ENCODE data around the gene SKIC2. TPM values are rescaled to one million over a fixed set of nuclear protein-coding genes. Genes with fewer than 3 reads are reported as not detected.

The SKIC2 gene
- total RNA-seq, 1 experiment from 2014 or later, result 22.9 TPM

DNA sequence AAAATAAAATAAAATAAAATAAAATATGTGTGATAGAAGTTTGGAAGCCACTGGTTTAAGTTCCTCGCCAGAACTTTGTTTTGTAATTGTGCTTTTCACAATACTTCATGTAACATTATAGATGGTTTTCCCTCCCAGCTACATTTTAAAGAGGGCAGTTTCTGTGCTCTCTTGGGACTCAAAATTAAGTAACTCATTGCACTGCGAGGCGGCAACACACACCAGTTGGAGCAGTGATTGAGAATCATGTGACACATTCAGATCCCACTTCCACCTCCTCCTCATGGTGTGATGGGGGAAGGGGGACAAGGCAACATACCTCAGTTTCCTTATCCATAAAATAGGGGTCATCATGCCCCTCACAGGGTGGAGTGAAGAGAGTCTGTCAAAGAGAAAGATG, 24.0 kb upstream of the SKIC2 start:
- H3K36me3 ChIP-seq, result no peaks in the 10 kb centered on the region
- no peaks in the 10 kb centered on the region for H3K27me3 ChIP-seq
- no peaks in the 10 kb centered on the region for H3K9me3 ChIP-seq
- no peak for DNase-seq
- no peak overlapping the region for H3K4me3 ChIP-seq

DNA sequence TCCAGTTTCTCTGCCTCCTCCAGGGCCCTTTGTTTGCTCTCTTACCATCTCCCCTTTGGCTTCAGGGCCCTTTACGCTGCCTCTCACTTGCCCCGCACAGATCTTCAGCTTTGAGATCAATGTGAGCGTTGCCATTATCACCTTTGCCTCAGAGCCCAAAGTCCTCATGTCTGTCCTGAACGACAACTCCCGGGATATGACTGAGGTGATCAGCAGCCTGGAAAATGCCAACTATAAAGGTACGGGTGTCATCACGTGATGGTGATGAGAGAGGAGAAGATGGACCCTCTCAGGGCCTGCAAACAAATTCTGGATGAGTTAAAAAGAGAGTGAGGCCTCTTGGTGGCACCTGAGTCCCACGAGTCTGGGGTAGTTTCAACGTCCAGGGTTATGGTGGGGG, 23.2 kb upstream of the SKIC2 start:
- Histone ChIP-seq H3K36me3 (no peaks in the 10 kb centered on the region), H3K9me3 (no peaks in the 10 kb centered on the region), H3K4me3 (no peak overlapping the region), H3K27me3 (no peaks in the 10 kb centered on the region)
- DNase-seq, result no peak

DNA sequence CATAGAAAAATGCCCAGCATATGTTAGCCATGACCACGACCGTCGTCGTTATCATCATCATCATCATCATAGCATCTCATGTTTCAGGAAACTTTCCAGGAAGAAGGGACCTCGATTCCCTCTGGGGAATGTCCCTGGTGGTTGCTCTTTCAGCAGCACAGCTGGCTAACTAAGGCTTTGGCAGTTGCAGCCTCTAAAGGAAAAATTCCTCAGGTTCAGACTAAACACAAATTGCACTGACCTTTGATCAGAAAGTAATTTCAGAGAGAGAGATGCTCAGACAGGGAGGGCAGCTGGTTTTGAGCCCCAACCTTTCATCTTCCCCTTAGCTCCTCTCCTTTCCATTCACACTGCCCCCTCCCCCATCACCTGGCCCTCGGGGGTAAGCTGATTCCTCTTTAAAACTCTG, 18.7 kb upstream of the SKIC2 start:
- Histone ChIP-seq H3K9me3 (no peaks in the 10 kb centered on the region), H3K36me3 (no peaks in the 10 kb centered on the region), H3K27me3 (no peaks in the 10 kb centered on the region), H3K4me3 (no peak overlapping the region)
- DNase-seq, result no peak

DNA sequence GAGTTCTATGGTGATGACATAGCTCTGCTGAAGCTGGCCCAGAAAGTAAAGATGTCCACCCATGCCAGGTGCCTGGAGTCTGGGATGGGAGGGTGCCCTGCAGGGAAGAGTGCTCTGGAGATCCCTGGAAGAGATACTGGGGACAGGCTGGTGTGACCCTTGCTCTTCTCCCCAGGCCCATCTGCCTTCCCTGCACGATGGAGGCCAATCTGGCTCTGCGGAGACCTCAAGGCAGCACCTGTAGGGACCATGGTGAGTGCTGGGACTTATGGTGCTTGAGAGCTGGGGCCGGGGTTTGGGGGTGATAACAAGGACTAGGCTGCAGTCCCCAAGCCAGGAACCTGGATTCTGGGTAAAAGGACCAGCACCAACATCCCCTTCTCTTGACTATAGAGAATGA, 15.2 kb upstream of the SKIC2 start:
- Histone ChIP-seq H3K36me3 (no peaks in the 10 kb centered on the region), H3K4me3 (no peak overlapping the region), H3K9me3 (no peaks in the 10 kb centered on the region), H3K27me3 (no peaks in the 10 kb centered on the region)
- DNase-seq, result no peak

DNA sequence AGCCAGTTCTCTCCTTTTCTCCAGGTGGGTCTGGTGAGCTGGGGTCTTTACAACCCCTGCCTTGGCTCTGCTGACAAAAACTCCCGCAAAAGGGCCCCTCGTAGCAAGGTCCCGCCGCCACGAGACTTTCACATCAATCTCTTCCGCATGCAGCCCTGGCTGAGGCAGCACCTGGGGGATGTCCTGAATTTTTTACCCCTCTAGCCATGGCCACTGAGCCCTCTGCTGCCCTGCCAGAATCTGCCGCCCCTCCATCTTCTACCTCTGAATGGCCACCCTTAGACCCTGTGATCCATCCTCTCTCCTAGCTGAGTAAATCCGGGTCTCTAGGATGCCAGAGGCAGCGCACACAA, 13.8 kb upstream of the SKIC2 start:
- Histone ChIP-seq H3K36me3 (no peaks in the 10 kb centered on the region), H3K4me3 (peak overlapping the region; percentile 38; the same call in 1 of the 2 replicates), H3K9me3 (no peaks in the 10 kb centered on the region), H3K27me3 (no peaks in the 10 kb centered on the region)
- no peak for DNase-seq

DNA sequence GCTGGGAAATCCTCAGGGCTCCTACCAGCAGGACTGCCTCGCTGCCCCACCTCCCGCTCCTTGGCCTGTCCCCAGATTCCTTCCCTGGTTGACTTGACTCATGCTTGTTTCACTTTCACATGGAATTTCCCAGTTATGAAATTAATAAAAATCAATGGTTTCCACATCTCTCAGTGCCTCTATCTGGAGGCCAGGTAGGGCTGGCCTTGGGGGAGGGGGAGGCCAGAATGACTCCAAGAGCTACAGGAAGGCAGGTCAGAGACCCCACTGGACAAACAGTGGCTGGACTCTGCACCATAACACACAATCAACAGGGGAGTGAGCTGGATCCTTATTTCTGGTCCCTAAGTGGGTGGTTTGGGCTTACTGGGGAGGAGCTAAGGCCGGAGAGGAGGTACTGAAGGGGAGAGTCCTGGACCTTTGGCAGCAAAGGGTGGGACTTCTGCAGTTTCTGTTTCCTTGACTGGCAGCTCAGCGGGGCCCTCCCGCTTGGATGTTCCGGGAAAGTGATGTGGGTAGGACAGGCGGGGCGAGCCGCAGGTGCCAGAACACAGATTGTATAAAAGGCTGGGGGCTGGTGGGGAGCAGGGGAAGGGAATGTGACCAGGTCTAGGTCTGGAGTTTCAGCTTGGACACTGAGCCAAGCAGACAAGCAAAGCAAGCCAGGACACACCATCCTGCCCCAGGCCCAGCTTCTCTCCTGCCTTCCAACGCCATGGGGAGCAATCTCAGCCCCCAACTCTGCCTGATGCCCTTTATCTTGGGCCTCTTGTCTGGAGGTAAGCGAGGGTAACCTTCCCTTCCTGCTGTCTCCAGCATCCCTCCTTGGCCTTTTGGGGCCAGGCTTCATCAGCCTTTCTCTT, 13.2 kb upstream of the SKIC2 start, which contains the start of gene CFB:
CFB (plus strand) TSS at position 589 of the 863 bp plus-strand sequence; CDS start at position 716, 127 bp downstream.
- peak within 1 kb of the TSS; percentile 38 for H3K4me3 ChIP-seq
- H3K36me3 ChIP-seq, result no peaks in the 10 kb centered on the region
- DNase-seq, result peak; percentile 89
- H3K27me3 ChIP-seq, result no peaks in the 10 kb centered on the region
- H3K9me3 ChIP-seq, result no peaks in the 10 kb centered on the region

DNA sequence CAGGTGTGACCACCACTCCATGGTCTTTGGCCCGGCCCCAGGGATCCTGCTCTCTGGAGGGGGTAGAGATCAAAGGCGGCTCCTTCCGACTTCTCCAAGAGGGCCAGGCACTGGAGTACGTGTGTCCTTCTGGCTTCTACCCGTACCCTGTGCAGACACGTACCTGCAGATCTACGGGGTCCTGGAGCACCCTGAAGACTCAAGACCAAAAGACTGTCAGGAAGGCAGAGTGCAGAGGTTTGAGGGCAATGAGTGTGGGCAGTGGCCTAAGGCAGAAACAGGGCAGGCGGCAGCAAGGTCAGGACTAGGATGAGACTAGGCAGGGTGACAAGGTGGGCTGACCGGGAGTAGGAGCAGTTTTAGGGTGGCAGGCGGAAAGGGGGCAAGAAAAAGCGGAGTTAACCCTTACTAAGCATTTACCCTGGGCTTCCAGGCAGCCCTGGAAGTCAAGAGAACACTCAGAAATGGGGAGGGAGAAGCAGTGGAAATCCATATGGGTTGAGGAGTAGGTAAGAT, 12.5 kb upstream of the SKIC2 start:
- no peaks in the 10 kb centered on the region for H3K9me3 ChIP-seq
- H3K36me3 ChIP-seq, result peaks cover 2% of the 10 kb centered on the region; the same call in 1 of the 2 replicates
- no peak overlapping the region for H3K4me3 ChIP-seq
- no peak for DNase-seq
- no peaks in the 10 kb centered on the region for H3K27me3 ChIP-seq

DNA sequence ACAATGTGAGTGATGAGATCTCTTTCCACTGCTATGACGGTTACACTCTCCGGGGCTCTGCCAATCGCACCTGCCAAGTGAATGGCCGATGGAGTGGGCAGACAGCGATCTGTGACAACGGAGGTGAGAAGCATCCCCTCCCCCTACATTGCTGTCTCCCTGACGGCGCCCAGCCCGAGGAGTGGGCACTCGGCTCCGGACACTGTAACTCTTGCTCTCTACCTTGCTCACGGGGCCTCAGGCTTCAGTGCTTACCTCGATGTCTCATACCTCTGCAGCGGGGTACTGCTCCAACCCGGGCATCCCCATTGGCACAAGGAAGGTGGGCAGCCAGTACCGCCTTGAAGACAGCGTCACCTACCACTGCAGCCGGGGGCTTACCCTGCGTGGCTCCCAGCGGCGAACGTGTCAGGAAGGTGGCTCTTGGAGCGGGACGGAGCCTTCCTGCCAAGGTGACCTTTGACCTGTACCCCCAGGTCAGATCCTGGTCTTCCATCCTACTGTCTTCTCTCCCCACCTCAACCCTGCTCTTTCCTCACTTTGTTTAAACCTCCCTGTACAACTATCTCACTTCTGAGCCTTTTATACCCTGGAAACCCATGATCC, 11.8 kb upstream of the SKIC2 start:
- DNase-seq, result no peak
- H3K4me3 ChIP-seq, result no peak overlapping the region
- no peaks in the 10 kb centered on the region for H3K27me3 ChIP-seq
- no peaks in the 10 kb centered on the region for H3K9me3 ChIP-seq
- peaks cover 9% of the 10 kb centered on the region for H3K36me3 ChIP-seq

DNA sequence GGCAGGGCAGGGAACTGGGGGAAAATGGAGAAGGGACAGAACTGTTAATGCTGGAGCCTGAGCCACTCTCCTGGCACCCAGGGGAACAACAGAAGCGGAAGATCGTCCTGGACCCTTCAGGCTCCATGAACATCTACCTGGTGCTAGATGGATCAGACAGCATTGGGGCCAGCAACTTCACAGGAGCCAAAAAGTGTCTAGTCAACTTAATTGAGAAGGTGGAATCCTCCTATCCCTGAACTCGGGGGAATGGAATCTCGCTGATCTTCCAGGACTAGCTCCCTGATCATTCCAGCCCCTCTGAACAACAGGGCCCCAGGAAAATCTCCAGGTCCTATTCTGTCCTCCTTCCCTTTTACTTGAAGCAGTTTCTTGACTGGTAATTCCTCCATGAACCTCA, 11.1 kb upstream of the SKIC2 start:
- DNase-seq, result no peak
- H3K27me3 ChIP-seq, result no peaks in the 10 kb centered on the region
- H3K4me3 ChIP-seq, result no peak overlapping the region
- no peaks in the 10 kb centered on the region for H3K9me3 ChIP-seq
- H3K36me3 ChIP-seq, result peaks cover 13% of the 10 kb centered on the region

DNA sequence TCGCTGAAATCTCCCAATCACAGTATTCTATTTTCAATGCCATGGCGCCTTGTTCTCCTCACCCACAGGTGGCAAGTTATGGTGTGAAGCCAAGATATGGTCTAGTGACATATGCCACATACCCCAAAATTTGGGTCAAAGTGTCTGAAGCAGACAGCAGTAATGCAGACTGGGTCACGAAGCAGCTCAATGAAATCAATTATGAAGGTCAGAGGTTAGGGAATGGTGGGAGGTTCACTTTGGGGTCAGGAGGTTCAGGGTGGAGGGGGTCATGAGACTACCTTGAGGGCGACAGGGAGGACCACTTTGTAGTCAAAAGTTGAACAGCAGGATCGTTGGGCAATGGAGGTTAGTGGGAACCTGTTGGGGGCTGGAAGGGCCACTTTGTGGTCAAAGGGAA, 10.7 kb upstream of the SKIC2 start:
- DNase-seq, result no peak
- Histone ChIP-seq H3K4me3 (no peak overlapping the region), H3K9me3 (no peaks in the 10 kb centered on the region), H3K27me3 (no peaks in the 10 kb centered on the region), H3K36me3 (peaks cover 14% of the 10 kb centered on the region)

DNA sequence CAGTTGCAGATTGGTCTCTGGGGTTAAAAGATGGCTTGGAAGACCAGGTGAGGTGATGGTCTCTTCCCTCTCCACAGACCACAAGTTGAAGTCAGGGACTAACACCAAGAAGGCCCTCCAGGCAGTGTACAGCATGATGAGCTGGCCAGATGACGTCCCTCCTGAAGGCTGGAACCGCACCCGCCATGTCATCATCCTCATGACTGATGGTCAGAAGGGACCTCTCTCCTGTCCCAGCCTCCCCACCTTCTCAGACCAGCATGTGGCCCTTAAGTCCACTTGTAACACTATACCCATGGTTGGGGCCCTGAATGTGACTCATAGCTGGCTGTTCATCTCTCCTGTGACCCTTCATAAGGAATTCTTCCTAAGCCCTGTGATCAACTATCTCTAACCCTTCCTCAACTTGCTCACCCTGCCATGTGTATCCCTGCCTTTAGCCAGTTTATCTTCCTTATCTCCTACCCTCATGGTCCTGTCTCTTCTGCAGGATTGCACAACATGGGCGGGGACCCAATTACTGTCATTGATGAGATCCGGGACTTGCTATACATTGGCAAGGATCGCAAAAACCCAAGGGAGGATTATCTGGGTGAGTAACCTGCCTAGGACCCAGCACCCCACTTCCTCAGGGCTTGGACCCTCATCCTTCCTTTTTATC, 10.1 kb upstream of the SKIC2 start:
- peak; percentile 21 for DNase-seq
- peaks cover 14% of the 10 kb centered on the region for H3K36me3 ChIP-seq
- H3K4me3 ChIP-seq, result no peak overlapping the region
- no peaks in the 10 kb centered on the region for H3K9me3 ChIP-seq
- H3K27me3 ChIP-seq, result no peaks in the 10 kb centered on the region

DNA sequence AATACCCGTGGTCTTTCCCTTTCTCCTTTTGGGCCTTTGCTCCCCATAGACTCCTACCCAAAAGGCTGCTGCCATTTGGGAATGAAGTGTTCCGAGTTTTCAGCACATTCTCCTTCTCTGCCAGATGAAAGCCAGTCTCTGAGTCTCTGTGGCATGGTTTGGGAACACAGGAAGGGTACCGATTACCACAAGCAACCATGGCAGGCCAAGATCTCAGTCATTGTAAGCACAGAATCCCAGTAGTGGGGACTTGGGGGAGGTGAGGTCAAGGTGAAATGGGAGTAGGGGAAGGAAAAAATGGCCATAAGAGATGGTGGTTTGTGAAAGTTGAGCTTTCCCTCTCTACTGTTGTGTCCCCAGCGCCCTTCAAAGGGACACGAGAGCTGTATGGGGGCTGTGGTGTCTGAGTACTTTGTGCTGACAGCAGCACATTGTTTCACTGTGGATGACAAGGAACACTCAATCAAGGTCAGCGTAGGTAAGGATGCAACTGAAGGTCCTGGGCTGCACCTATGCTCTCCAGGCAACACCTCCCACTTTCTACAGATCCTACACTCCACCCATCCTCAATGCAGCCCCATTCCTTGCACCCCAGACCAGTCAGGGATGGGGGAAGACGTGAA, 8.9 kb upstream of the SKIC2 start:
- Histone ChIP-seq H3K36me3 (peaks cover 14% of the 10 kb centered on the region), H3K27me3 (no peaks in the 10 kb centered on the region), H3K4me3 (no peak overlapping the region), H3K9me3 (no peaks in the 10 kb centered on the region)
- no peak for DNase-seq

DNA sequence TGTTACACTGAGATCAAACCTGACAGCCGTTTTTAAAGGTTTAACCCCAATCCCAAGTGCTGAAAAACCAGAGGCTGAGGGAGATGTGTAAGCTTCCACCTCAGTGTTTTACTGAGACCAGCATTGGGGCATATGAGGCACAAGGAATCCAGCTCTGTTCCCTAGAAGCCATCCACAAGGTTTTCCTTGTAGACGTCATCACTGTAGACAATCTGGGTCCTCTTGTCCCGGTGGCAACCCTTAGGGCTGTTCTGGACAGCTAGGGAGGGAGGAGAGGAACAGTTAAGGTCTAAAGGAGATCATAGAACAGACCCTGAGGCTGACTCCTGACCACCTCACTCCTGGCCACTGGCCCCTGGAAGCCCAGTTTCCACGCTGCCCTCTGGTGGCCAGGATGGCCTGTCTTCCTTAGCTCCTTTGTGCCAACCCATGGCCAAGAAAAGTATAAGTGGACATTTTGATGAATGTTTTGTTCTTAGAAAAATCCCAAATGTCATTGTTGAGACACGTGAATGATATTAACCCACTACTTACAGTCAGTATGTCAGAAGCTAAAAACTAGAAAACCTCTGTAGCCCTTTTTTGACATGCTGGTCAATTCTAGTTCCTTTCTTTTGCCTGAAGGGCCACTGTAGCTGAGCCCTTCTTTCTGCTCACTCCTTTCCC, 6.7 kb upstream of the SKIC2 start:
- Histone ChIP-seq H3K4me3 (no peak overlapping the region), H3K9me3 (no peaks in the 10 kb centered on the region), H3K27me3 (no peaks in the 10 kb centered on the region), H3K36me3 (peaks cover 27% of the 10 kb centered on the region)
- peak; percentile 44 for DNase-seq

DNA sequence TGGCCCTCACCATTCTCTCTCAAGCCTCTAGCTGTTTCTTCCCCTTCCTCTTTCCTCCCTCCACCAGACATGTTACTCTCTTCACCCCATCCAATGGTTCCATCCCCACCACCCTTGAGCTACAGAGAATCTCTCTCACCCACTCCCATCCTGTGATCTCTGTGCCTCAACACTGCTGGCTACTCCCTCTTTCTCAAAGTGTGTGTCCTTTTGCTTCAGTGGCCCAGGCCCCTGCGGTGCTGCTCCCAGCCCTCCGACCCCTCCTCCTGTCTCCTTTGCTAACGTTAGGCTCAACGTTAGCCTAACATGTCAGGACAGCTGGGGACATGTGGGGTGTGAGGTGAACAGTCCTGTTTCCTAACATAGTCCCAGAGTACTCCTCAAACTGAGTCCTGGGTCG, 6.1 kb upstream of the SKIC2 start:
- H3K36me3 ChIP-seq, result peaks cover 29% of the 10 kb centered on the region
- no peak for DNase-seq
- H3K4me3 ChIP-seq, result no peak overlapping the region
- no peaks in the 10 kb centered on the region for H3K9me3 ChIP-seq
- H3K27me3 ChIP-seq, result no peaks in the 10 kb centered on the region

DNA sequence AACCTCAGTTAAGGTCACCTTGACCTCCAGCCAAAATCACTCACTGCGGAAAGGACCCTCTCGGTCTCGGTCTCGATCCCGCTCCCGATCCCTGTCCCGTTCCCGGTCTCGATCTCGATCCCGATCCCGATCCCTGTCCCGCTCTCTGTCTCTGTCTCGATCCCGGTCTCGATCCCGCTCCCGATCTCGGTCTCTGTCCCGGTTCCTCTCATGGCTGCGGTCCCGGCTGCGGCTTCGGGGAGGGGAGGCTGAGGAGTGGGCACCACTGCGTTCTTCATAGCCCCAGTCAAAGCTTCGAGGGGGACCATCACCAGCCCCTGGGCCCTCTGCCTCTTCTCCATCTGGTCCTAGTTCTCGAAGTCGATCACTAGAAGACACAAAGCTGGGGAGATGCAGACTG, 4.5 kb upstream of the SKIC2 start:
- H3K27me3 ChIP-seq, result no peaks in the 10 kb centered on the region
- no peaks in the 10 kb centered on the region for H3K9me3 ChIP-seq
- no peak overlapping the region for H3K4me3 ChIP-seq
- H3K36me3 ChIP-seq, result peaks cover 29% of the 10 kb centered on the region
- no peak for DNase-seq

DNA sequence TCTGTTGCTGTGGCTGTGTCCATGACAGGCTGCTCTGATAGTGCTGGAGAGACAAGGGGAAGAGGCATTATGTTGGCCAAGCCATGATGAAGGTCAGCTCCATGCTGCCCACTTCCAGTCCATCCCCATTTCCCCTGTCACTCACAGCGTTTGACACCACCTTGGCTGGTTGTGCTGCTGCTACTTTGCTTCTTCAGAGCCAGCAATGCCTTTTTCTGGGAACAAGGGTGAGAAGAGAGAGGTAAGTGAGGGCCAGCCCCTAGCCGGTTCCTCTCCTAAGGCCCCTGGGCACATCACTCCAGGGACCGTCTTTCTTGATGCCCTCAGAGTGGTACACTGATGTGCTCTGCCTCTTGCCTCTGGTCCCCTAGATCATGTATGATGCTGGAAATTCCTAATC, 2.2 kb upstream of the SKIC2 start:
- Histone ChIP-seq H3K36me3 (peaks cover 32% of the 10 kb centered on the region), H3K9me3 (no peaks in the 10 kb centered on the region), H3K4me3 (no peak overlapping the region), H3K27me3 (no peaks in the 10 kb centered on the region)
- no peak for DNase-seq

DNA sequence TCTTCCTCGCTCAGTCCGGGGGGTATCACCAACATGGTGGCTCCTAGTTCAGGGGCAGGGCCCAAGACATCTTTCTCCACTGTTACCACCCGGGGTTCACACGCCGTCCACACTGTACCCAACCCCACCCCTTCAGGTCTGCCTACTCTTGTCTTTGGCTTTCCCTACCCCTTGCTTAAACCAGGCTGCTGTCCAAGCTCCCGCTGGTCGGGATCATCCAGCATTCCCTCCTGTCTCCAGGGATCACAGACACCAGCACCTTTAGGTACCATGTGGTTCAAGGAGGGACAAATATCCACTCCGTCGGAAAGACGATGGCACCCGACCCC, 599 bp upstream of the SKIC2 start:
- H3K27me3 ChIP-seq, result no peaks in the 10 kb centered on the region
- H3K4me3 ChIP-seq, result peak overlapping the region; percentile 97
- no peaks in the 10 kb centered on the region for H3K9me3 ChIP-seq
- peaks cover 23% of the 10 kb centered on the region for H3K36me3 ChIP-seq
- DNase-seq, result no peak

Data from MG63 (cell line).